NCI-H2196 (cell line): ENCODE results near the gene PRDM10.
"Not testable (repeated sequence)": the region's sequence is repeated elsewhere in the genome, so short reads cannot be mapped to it uniquely, and the experiment has no call there.

Source experiments
- DNase-seq: peaks from one replicate; lab custom pipeline; 2025; ENCODE audit not compliant: unreplicated experiment; lab: John Stamatoyannopoulos, UW

The PRDM10 gene

GRCh38 chr11:129976328-129976727 lies 26.3 kb downstream of the PRDM10 start:
- DNase-seq = no peak

- DNase-seq = no peak
These were observed 27.1 kb downstream of the PRDM10 start for GRCh38 chr11:129975543-129975942.

- no peak for DNase-seq
These were observed 28.0 kb downstream of the PRDM10 start for GRCh38 chr11:129974672-129975071.

GRCh38 chr11:129974237-129974636 lies 28.4 kb downstream of the PRDM10 start:
- no peak for DNase-seq

- DNase-seq = no peak
These were observed 28.8 kb downstream of the PRDM10 start for GRCh38 chr11:129973809-129974208.

GRCh38 chr11:129973068-129973467 lies 29.6 kb downstream of the PRDM10 start:
- DNase-seq = no peak

GRCh38 chr11:129972611-129973010 lies 30.0 kb downstream of the PRDM10 start:
- DNase-seq = no peak

GRCh38 chr11:129971856-129972255 lies 30.8 kb downstream of the PRDM10 start:
- DNase-seq = not testable (repeated sequence)

- DNase-seq = no peak
These were observed 32.7 kb downstream of the PRDM10 start for GRCh38 chr11:129969920-129970319.

GRCh38 chr11:129968591-129969419 lies 33.8 kb downstream of the PRDM10 start:
- no peak for DNase-seq

- no peak for DNase-seq
These were observed 34.6 kb downstream of the PRDM10 start for GRCh38 chr11:129967996-129968395.

GRCh38 chr11:129965248-129965647 lies 37.4 kb downstream of the PRDM10 start:
- no peak for DNase-seq

- DNase-seq = no peak
These were observed 42.1 kb downstream of the PRDM10 start for GRCh38 chr11:129960216-129961214.

GRCh38 chr11:129959687-129960086 lies 42.9 kb downstream of the PRDM10 start:
- no peak for DNase-seq

- no peak for DNase-seq
These were observed 47.4 kb downstream of the PRDM10 start for GRCh38 chr11:129955282-129955681.

- DNase-seq = not testable (repeated sequence)
These were observed 47.9 kb downstream of the PRDM10 start for GRCh38 chr11:129954703-129955102.

GRCh38 chr11:129951866-129952262 lies 50.8 kb downstream of the PRDM10 start:
- no peak for DNase-seq

- DNase-seq = no peak
These were observed 51.3 kb downstream of the PRDM10 start for GRCh38 chr11:129951201-129951865.

- DNase-seq = no peak
These were observed 52.2 kb downstream of the PRDM10 start for GRCh38 chr11:129950101-129951091.

- DNase-seq = no peak
These were observed 53.6 kb downstream of the PRDM10 start for GRCh38 chr11:129948926-129949466.
